ENCODE measurements around the gene ASAH2.
"Not testable (repeated sequence)": the region's sequence is repeated elsewhere in the genome, so short reads cannot be mapped to it uniquely, and the experiment has no call there.

Gene ASAH2

DNA sequence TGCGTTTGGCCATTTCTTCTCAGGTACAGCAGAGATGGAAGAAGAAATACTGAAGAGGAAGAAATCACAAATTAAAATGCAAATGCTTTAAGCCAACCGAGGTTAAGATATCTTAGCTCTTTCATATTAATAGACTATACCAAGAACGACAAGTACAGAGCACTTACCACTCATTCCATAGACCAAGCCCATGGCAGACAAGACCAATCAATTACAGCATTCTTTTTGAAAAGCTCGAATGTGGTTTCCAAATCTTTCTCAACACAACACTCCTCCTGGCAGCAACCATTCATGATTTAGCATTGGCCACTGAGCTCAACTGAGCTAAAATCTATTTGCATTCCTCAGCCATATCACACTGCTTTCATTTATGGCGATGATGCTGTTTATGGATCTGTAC is 2.7 kb downstream of the ASAH2 start:
- Histone ChIP-seq H3K4me3 (ENCODE audit: low read length) (no peak overlapping the region), H3K27me3 (ENCODE audit: control insufficient read depth, insufficient read depth, low read length) (peaks cover 48% of the 10 kb centered on the region), H3K9ac (ENCODE audit: low read depth, low read length) (no peak overlapping the region), H3K4me2 (ENCODE audit: low read length) (no peak overlapping the region), H3K4me1 (ENCODE audit: control insufficient read depth, insufficient read depth, low read length) (no peaks in the 10 kb centered on the region), H3K36me3 (ENCODE audit: insufficient read depth, low read length) (no peaks in the 10 kb centered on the region), H3K9me3 (replicated peaks; ENCODE audit: low read length) (no peaks in the 10 kb centered on the region)

DNA sequence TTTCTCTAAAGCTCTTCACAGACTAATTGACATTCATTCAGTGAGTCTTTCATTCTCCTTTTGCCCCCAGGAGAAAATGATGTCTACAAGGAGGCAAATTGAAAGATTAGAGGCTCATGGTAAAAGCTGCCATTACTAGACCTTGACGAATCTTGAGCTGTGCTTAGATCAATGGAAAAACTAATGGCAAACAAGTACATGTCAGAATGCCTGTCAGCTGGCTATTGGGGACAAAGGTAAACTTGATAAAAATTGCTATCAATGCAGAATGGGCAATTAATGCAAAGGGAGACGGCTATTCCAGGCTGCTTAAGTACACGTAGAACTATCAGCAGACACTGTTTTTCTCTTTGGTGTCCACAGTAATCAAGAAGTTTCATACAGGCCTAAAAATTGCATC is 3.3 kb downstream of the ASAH2 start:
- no peak overlapping the region for H3K4me3 ChIP-seq (ENCODE audit: low read length)
- no peak overlapping the region for H3K4me2 ChIP-seq (ENCODE audit: low read length)
- H3K9me3 ChIP-seq (replicated peaks; ENCODE audit: low read length) = no peaks in the 10 kb centered on the region
- no peak overlapping the region for H3K9ac ChIP-seq (ENCODE audit: low read depth, low read length)
- H3K4me1 ChIP-seq (ENCODE audit: control insufficient read depth, insufficient read depth, low read length) = no peaks in the 10 kb centered on the region
- H3K36me3 ChIP-seq (ENCODE audit: insufficient read depth, low read length) = no peaks in the 10 kb centered on the region
- H3K27me3 ChIP-seq (ENCODE audit: control insufficient read depth, insufficient read depth, low read length) = peaks cover 48% of the 10 kb centered on the region

DNA sequence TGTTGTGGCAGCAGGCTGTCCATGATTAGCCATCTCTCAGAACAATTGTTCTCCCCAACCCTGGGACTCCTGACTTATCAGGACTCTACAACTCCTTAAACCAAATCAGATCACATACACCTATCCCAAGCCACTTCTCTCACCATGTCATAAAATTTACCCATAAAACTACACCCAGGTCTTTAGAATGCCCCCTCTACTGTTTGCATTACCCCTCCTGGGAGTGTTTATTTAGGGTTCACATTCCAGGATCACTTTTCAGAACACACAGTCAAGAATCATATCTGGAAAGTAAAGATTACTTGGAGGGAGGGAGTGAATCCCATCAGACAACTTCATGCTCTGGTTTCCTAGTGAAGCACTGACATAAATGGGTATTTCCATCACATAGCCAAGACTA is 7.1 kb downstream of the ASAH2 start:
- no peak overlapping the region for H3K4me3 ChIP-seq (ENCODE audit: low read length)
- no peaks in the 10 kb centered on the region for H3K4me1 ChIP-seq (ENCODE audit: control insufficient read depth, insufficient read depth, low read length)
- H3K9ac ChIP-seq (ENCODE audit: low read depth, low read length) = no peak overlapping the region
- no peak overlapping the region for H3K4me2 ChIP-seq (ENCODE audit: low read length)
- peaks cover 46% of the 10 kb centered on the region for H3K27me3 ChIP-seq (ENCODE audit: control insufficient read depth, insufficient read depth, low read length)
- H3K9me3 ChIP-seq (replicated peaks; ENCODE audit: low read length) = no peaks in the 10 kb centered on the region
- no peaks in the 10 kb centered on the region for H3K36me3 ChIP-seq (ENCODE audit: insufficient read depth, low read length)

DNA sequence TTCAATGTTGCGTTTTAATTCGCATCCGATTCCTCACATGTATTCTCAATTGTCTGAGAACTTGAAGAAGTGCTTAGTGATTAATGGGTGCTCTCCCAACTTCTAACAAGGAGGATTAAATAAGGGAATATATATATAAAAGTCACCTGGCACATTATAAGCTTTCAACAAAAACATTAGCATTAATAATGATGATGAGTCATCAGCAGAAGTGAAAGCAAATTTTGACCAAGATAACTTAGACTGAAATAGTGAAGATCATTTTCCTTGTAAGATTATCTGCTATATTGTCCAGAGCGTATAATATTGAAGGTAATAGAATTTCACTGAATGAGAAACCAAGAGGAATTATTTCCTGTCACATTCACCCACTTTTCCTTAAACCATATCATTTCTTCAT is 8.5 kb downstream of the ASAH2 start:
- Histone ChIP-seq H3K27me3 (ENCODE audit: control insufficient read depth, insufficient read depth, low read length) (peaks cover 53% of the 10 kb centered on the region), H3K4me2 (ENCODE audit: low read length) (no peak overlapping the region), H3K36me3 (ENCODE audit: insufficient read depth, low read length) (no peaks in the 10 kb centered on the region)

DNA sequence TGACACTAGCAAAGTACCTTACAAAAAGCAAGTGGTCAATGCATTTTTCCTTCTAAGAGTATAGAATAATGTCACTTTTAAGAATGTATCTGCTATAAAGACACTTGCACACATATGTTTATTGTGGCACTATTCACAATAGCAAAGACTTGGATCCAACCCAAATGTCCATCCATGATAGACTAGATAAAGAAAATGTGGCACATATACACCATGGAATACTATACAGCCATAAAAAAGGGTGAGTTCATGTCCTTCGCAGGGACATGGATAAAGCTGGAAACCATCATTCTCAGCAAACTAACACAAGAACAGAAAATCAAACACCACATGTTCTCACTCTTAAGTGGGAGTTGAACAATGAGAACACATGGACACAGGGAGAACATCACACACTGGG is 9.8 kb downstream of the ASAH2 start:
- H3K9ac ChIP-seq (ENCODE audit: low read depth, low read length); H3K4me2 ChIP-seq (ENCODE audit: low read length); H3K36me3 ChIP-seq (ENCODE audit: insufficient read depth, low read length); H3K9me3 ChIP-seq (replicated peaks; ENCODE audit: low read length); H3K4me3 ChIP-seq (ENCODE audit: low read length); H3K4me1 ChIP-seq (ENCODE audit: control insufficient read depth, insufficient read depth, low read length): not testable (repeated sequence)
- H3K27me3 ChIP-seq (ENCODE audit: control insufficient read depth, insufficient read depth, low read length) = peaks cover 50% of the 10 kb centered on the region

More for the DNA sequence above, 8.5 kb downstream of the ASAH2 start:
- H3K9me3 ChIP-seq (replicated peaks; ENCODE audit: low read length) = no peaks in the 10 kb centered on the region
- H3K4me1 ChIP-seq (ENCODE audit: control insufficient read depth, insufficient read depth, low read length) = no peaks in the 10 kb centered on the region
- H3K9ac ChIP-seq (ENCODE audit: low read depth, low read length) = no peak overlapping the region
- no peak overlapping the region for H3K4me3 ChIP-seq (ENCODE audit: low read length)

DNA sequence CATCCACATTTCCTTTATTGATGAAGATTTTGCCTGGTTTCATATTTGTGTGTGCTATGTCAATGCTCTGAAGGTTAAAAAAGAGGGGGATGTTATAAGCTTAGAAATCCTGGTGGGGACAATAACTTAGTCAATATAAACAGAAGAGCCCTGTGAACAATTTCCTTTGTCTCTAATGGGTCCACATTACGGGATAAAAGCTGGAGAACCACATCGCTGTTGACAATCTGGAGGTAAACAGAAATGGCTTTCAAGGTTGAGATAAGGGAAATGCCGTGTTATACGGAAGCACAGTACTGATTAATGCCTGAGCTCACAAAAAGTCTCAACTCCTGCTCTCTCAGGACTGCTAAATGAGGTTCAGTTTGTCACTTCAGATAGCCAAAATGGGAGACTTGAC is 16.8 kb downstream of the ASAH2 start:
- peaks cover 61% of the 10 kb centered on the region for H3K27me3 ChIP-seq (ENCODE audit: control insufficient read depth, insufficient read depth, low read length)
- H3K4me1 ChIP-seq (ENCODE audit: control insufficient read depth, insufficient read depth, low read length) = no peaks in the 10 kb centered on the region
- H3K4me2 ChIP-seq (ENCODE audit: low read length) = no peak overlapping the region
- no peak overlapping the region for H3K9ac ChIP-seq (ENCODE audit: low read depth, low read length)
- H3K4me3 ChIP-seq (ENCODE audit: low read length) = no peak overlapping the region
- no peaks in the 10 kb centered on the region for H3K9me3 ChIP-seq (replicated peaks; ENCODE audit: low read length)
- H3K36me3 ChIP-seq (ENCODE audit: insufficient read depth, low read length) = no peaks in the 10 kb centered on the region

DNA sequence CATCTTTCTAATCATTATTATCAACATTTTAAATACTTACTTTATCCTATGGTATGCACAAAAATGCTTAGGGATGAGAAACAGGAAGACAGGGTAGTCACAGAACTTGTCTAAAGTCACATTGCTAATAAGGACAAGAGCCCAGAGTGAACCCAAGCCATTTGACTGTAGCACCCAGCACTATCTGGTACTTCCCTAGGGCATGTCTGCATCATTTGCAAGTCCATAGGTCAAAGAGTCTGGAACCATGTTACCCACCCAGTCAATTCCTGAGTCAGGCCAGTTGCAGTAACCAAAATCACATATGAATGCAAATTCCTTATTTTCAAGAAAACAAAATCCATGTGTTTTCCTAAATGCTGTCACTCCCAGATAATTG is 19.1 kb downstream of the ASAH2 start:
- Histone ChIP-seq H3K36me3 (ENCODE audit: insufficient read depth, low read length) (no peaks in the 10 kb centered on the region), H3K4me2 (ENCODE audit: low read length) (no peak overlapping the region), H3K27me3 (ENCODE audit: control insufficient read depth, insufficient read depth, low read length) (peaks cover 55% of the 10 kb centered on the region), H3K9me3 (replicated peaks; ENCODE audit: low read length) (no peaks in the 10 kb centered on the region), H3K4me3 (ENCODE audit: low read length) (no peak overlapping the region), H3K9ac (ENCODE audit: low read depth, low read length) (no peak overlapping the region), H3K4me1 (ENCODE audit: control insufficient read depth, insufficient read depth, low read length) (no peaks in the 10 kb centered on the region)

DNA sequence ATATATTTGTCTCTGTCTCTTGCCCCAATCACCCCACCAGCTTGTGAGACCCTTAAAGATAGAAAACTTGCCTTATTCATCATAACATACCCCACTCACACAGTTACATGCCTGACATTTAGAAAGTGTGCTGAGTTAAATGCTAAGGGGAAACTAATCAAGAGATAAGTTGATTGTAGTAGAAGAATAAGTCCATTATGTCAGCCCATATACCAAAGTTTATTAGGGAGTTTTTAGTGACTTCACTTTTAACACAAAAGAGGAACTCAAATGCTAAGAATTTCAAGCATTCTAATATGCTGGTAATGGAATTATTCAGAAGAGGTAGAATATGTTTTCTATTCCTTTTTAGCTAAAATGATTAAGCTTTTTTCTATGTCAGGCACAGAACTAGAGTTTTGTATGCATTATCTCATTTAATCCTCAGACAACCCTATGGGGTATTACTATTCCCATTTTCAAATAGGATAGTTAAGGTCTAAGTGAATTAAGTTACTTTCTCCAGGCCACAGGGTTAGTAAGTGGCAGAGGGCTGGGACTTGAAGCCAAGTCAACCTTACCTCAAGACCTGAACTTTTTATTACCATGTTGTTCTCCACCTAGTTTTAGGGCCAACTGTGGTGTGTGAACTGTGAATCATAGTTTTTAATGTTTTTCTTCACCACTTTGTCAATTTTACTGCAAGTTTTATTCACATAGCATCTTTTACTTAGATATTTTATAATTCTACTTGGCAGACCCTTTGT is 19.6 kb downstream of the ASAH2 start:
- no peak overlapping the region for H3K4me3 ChIP-seq (ENCODE audit: low read length)

DNA sequence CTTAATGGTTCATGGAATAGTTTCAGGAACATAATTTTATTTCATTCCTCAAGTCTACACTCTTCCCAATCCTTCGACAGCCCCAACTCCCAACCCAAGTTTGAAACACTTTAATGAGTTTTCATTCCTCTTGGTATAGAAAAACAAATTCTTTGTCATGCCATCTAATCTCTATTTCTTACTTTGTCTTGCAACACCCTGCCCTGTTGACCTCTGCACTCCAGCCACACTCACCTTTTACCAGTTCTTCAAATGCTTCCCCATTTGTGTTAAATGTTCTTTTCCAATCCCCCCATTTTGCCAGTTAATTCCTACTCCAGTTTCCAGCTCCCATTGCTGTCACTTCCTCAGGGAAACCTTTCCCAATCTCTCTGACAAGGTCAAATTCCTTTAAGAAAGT is 21.9 kb downstream of the ASAH2 start:
- Histone ChIP-seq H3K9ac (ENCODE audit: low read depth, low read length) (no peak overlapping the region), H3K4me3 (ENCODE audit: low read length) (no peak overlapping the region), H3K4me2 (ENCODE audit: low read length) (no peak overlapping the region), H3K36me3 (ENCODE audit: insufficient read depth, low read length) (no peaks in the 10 kb centered on the region), H3K27me3 (ENCODE audit: control insufficient read depth, insufficient read depth, low read length) (peaks cover 53% of the 10 kb centered on the region), H3K9me3 (replicated peaks; ENCODE audit: low read length) (no peaks in the 10 kb centered on the region), H3K4me1 (ENCODE audit: control insufficient read depth, insufficient read depth, low read length) (no peaks in the 10 kb centered on the region)

More for the DNA sequence above, 19.6 kb downstream of the ASAH2 start:
- Histone ChIP-seq H3K9ac (ENCODE audit: low read depth, low read length) (no peak overlapping the region), H3K27me3 (ENCODE audit: control insufficient read depth, insufficient read depth, low read length) (peaks cover 55% of the 10 kb centered on the region), H3K36me3 (ENCODE audit: insufficient read depth, low read length) (no peaks in the 10 kb centered on the region), H3K9me3 (replicated peaks; ENCODE audit: low read length) (no peaks in the 10 kb centered on the region), H3K4me1 (ENCODE audit: control insufficient read depth, insufficient read depth, low read length) (no peaks in the 10 kb centered on the region), H3K4me2 (ENCODE audit: low read length) (no peak overlapping the region)

DNA sequence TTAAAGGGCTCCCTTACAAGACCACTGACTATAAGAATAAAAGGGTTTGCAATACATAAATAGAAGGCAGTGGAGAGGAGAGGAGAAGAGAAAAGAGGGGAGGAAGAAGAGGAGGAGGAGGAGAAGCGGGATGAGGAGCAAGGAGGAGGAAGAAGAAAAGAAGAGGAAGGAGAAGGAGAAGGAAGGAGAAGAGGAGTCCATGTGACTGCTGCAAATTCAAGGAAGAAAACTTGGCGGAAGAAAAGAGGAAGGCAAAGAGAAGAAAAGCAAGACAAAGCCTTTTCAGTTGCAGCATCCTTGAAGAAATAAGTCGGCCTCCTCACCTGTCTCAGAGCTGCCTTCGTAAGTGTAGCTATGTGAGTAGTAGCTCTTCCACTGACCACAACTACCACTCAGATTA is 22.6 kb downstream of the ASAH2 start:
- Histone ChIP-seq H3K4me3 (ENCODE audit: low read length) (no peak overlapping the region), H3K36me3 (ENCODE audit: insufficient read depth, low read length) (no peaks in the 10 kb centered on the region), H3K4me2 (ENCODE audit: low read length) (no peak overlapping the region), H3K4me1 (ENCODE audit: control insufficient read depth, insufficient read depth, low read length) (no peaks in the 10 kb centered on the region), H3K9ac (ENCODE audit: low read depth, low read length) (no peak overlapping the region), H3K27me3 (ENCODE audit: control insufficient read depth, insufficient read depth, low read length) (peaks cover 47% of the 10 kb centered on the region), H3K9me3 (replicated peaks; ENCODE audit: low read length) (no peaks in the 10 kb centered on the region)

DNA sequence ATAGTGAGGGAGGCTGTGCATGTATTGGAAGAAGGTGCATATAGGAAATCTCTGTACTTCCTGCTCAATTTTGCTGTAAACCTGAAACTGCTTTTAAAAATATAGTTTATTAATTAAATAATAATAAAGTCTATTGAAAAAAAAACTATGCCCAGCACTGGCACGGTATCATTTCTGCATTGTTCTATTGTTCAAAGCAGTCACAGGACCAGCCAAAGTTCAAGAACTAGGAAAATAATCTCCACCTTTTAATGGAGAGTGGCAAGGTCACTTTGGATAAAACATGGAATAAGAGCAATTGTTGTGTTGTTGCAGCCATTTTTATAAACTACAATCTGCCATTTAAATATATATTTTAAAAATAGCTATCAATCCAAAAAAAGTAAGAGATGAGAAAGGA is 24.7 kb downstream of the ASAH2 start:
- Histone ChIP-seq H3K4me3 (ENCODE audit: low read length) (no peak overlapping the region), H3K4me2 (ENCODE audit: low read length) (no peak overlapping the region), H3K36me3 (ENCODE audit: insufficient read depth, low read length) (no peaks in the 10 kb centered on the region), H3K4me1 (ENCODE audit: control insufficient read depth, insufficient read depth, low read length) (no peaks in the 10 kb centered on the region), H3K9me3 (replicated peaks; ENCODE audit: low read length) (no peaks in the 10 kb centered on the region), H3K27me3 (ENCODE audit: control insufficient read depth, insufficient read depth, low read length) (peaks cover 38% of the 10 kb centered on the region), H3K9ac (ENCODE audit: low read depth, low read length) (no peak overlapping the region)

DNA sequence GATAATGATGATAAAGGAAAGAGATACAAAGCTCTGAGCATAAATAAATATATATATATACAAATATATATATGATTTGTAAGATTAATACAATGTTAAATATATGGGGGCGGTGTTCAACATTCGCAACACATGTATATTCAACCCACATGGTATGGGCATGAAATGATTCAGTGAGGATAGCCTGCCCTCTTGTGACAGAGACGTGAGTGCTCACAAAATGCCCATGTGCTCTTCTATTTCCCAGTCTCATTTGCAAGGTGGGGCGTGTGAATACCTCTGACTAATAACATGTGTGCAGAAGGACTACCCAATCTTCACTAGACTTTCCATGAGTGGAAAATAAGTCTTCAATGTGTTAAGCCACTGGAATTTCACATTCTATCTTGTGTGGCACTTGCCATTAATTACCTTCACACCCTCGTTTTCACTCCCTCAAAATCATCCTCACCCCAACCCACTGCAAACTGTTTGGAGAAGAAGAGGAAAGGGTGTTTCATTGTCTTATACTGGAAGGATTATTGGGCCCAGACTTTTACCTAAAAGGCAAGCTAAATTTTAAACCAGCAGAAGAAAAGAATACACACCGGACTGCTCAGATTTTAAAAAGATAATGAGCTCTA is 26.9 kb downstream of the ASAH2 start:
- Histone ChIP-seq H3K27me3 (ENCODE audit: control insufficient read depth, insufficient read depth, low read length) (peaks cover 18% of the 10 kb centered on the region), H3K36me3 (ENCODE audit: insufficient read depth, low read length) (no peaks in the 10 kb centered on the region), H3K4me2 (ENCODE audit: low read length) (no peak overlapping the region), H3K9me3 (replicated peaks; ENCODE audit: low read length) (no peaks in the 10 kb centered on the region), H3K9ac (ENCODE audit: low read depth, low read length) (no peak overlapping the region), H3K4me1 (ENCODE audit: control insufficient read depth, insufficient read depth, low read length) (no peaks in the 10 kb centered on the region), H3K4me3 (ENCODE audit: low read length) (no peak overlapping the region)

All from skeletal muscle satellite cell (primary cell).